Keratinocyte (primary cell): Measurements from ENCODE around the gene SERPINA1. TPM values are rescaled to one million over a fixed set of nuclear protein-coding genes. Genes with fewer than 3 reads are reported as not detected.

ENCODE experiments used
- DNase-seq: peaks from one replicate; pipeline ENCODE4 v3.0.0-alpha.2; 2011; ENCODE audit warnings: low read depth, missing footprints, low spot score
- FAIRE-seq: peaks from 2 replicates; lab custom pipeline; 2011; peaks lifted over from hg19 to GRCh38; lab: Jason Lieb, UNC
- H2AFZ ChIP-seq: 2 replicates; pipeline ENCODE4 v1.6.0; 2012; ENCODE audit warnings: low read length, control low read depth, inconsistent platforms; ENCODE audit not compliant: control insufficient read depth
- H3K27ac ChIP-seq: 2 replicates; pipeline ENCODE4 v1.5.1; 2011; ENCODE audit warnings: low read length; ENCODE audit not compliant: control insufficient read depth, insufficient read depth
- H3K27me3 ChIP-seq: 3 replicates; pipeline ENCODE4 v1.6.0; 2011; ENCODE audit warnings: low read length; ENCODE audit not compliant: control insufficient read depth, insufficient read depth; ENCODE audit errors: extremely low read depth
- H3K36me3 ChIP-seq, 2 experiments: 2 replicates in 1 of 2; 3 replicates in 1 of 2; pipeline ENCODE4 v1.5.1; 2011; ENCODE audit warnings: low read length in 2 of 2, mild to moderate bottlenecking in 1 of 2; ENCODE audit not compliant: control insufficient read depth in 2 of 2, insufficient read depth in 2 of 2; ENCODE audit errors: extremely low read depth in 1 of 2
- H3K4me1 ChIP-seq: 3 replicates; pipeline ENCODE4 v1.5.1; 2011; ENCODE audit warnings: low read length; ENCODE audit not compliant: control insufficient read depth, insufficient read depth; ENCODE audit errors: extremely low read depth
- H3K4me2 ChIP-seq: 3 replicates; pipeline ENCODE4 v1.6.0; 2011; ENCODE audit warnings: low read depth, low read length; ENCODE audit not compliant: control insufficient read depth, insufficient read depth; ENCODE audit errors: extremely low read depth
- H3K4me3 ChIP-seq, 3 experiments: fragments of 200-600 bp in 1 of 3; sonication (generic) in 1 of 3; 2 replicates in 2 of 3; 3 replicates in 1 of 3; pipeline ENCODE4 v1.5.1; 2011 to 2016; ENCODE audit warnings: low read length in 3 of 3, mild to moderate bottlenecking in 3 of 3, control low read depth in 2 of 3, inconsistent platforms in 1 of 3, low read depth in 1 of 3, mixed read lengths in 1 of 3, mixed run types in 1 of 3, moderate library complexity in 1 of 3; ENCODE audit not compliant: control insufficient read depth in 2 of 3, insufficient read depth in 2 of 3; ENCODE audit errors: extremely low read depth in 1 of 3
- H3K79me2 ChIP-seq: 2 replicates; pipeline ENCODE4 v1.6.0; 2012; ENCODE audit warnings: low read length; ENCODE audit not compliant: control insufficient read depth, insufficient read depth
- H3K9ac ChIP-seq: 3 replicates; pipeline ENCODE4 v1.6.0; 2011; ENCODE audit warnings: low read length; ENCODE audit not compliant: control insufficient read depth, insufficient read depth; ENCODE audit errors: extremely low read depth
- H3K9me1 ChIP-seq: 3 replicates; pipeline ENCODE4 v1.6.0; 2011; ENCODE audit warnings: low read length; ENCODE audit not compliant: control insufficient read depth, insufficient read depth; ENCODE audit errors: extremely low read depth
- H3K9me3 ChIP-seq: 2 replicates; pipeline ENCODE4 v1.5.1; 2012; ENCODE audit warnings: low read depth, low read length; ENCODE audit not compliant: control insufficient read depth
- H4K20me1 ChIP-seq: 3 replicates; pipeline ENCODE4 v1.6.0; 2011; ENCODE audit warnings: low read length; ENCODE audit not compliant: control insufficient read depth, insufficient read depth; ENCODE audit errors: extremely low read depth
- EZH2 ChIP-seq: IDR thresholded peaks from one replicate; pipeline ENCODE4 v1.6.1; 2012; ENCODE audit warnings: inconsistent platforms, mild to moderate bottlenecking, low read length, moderate library complexity
- dilution Hi-C: fragments of 300-500 bp; cut with MboI; formaldehyde crosslinking; loops from one replicate; pipeline ENCODE4 v1.7.0; 2020; ENCODE audit warnings: low sequenced_read_pairs; ENCODE audit not compliant: extremely low pct_ligation_motif_present
- polyA plus RNA-seq, 5 experiments: library from polyadenylated mRNA; depleted of rRNA in 3 of 5; stranded (reverse) in 3 of 5; stranded (forward) in 1 of 5; unstranded in 1 of 5; fragments of >200 nt; gene quantifications; 1 replicate in 1 of 5; 2 replicates in 3 of 5; 3 replicates in 1 of 5; pipeline versions ENCODE4 v1.2.1 to v1.2.3, GENCODE V29; 2011 to 2012; ENCODE audit warnings: missing spikeins in 2 of 5, low read depth in 1 of 5, low replicate concordance in 1 of 5
- TF ChIP-seq, protein P1 (sequence below), 3 experiments: IDR thresholded peaks in 1 of 3; conservative IDR thresholded peaks in 1 of 3; optimal IDR thresholded peaks in 1 of 3; 2 replicates in 2 of 3; 3 replicates in 1 of 3; pipeline versions ENCODE3 to v1.5.1; 2011; ENCODE audit warnings: low read length in 3 of 3, mild to moderate bottlenecking in 3 of 3, moderate library complexity in 2 of 3, control low read depth in 1 of 3, inconsistent platforms in 1 of 3; ENCODE audit not compliant: insufficient read depth in 2 of 3; ENCODE audit errors: extremely low read depth in 1 of 3

SERPINA1 gene
- polyA plus RNA-seq, 1 donor (not counting 4 experiments of a cell fraction or from before 2014, with no cell fraction given) = 0.71 TPM

DNA sequence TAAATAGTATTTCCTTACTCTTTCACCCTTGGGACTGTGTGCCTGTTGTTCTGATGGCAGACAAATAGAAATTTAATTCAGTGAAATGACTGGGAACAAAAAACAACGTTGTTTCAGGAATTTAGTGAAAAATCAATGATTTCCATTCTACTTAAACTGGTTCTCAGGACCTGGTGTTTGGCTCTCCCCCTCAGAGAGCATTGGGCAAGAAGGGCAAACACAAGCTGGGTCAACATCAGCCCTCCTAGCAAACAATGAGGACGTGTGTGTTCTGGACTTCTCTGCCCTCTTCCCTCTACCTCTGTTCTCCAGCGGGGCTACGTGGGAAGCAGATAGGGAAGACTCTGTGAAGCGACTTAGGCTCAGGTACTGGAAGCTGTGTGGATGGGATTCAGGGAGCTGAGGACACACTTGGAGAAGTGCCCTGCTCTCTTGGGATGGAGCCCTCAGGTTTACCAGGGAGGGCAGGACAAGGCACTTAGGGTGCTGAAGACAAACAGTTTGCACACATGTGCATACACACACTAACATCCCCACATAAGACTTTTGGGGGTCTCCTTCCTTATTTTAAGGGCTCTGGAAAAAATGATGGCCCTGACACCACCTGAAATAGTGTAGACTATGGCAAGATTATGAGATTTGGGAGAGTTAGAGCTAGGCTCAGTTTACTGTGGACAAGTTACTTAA lies 7.6 kb upstream of the SERPINA1 start:
- no peak overlapping the region for H3K9ac ChIP-seq
- H3K4me2 ChIP-seq = no peak overlapping the region
- no peaks in the 10 kb centered on the region for H4K20me1 ChIP-seq
- no peak overlapping the region for H2AFZ ChIP-seq
- no peaks in the 10 kb centered on the region for H3K79me2 ChIP-seq
- no peaks in the 10 kb centered on the region for H3K9me1 ChIP-seq
- no peak overlapping the region for H3K4me3 ChIP-seq
- FAIRE-seq (no peak), DNase-seq (no peak)
- dilution Hi-C loops = no loop called here
- H3K27me3 ChIP-seq = no peaks in the 10 kb centered on the region
- no peaks in the 10 kb centered on the region for H3K9me3 ChIP-seq
- H3K27ac ChIP-seq = no peak overlapping the region
- peaks cover 10% of the 10 kb centered on the region for H3K4me1 ChIP-seq
- H3K36me3 ChIP-seq = no peaks in the 10 kb centered on the region
- TF ChIP-seq, protein P1, sequence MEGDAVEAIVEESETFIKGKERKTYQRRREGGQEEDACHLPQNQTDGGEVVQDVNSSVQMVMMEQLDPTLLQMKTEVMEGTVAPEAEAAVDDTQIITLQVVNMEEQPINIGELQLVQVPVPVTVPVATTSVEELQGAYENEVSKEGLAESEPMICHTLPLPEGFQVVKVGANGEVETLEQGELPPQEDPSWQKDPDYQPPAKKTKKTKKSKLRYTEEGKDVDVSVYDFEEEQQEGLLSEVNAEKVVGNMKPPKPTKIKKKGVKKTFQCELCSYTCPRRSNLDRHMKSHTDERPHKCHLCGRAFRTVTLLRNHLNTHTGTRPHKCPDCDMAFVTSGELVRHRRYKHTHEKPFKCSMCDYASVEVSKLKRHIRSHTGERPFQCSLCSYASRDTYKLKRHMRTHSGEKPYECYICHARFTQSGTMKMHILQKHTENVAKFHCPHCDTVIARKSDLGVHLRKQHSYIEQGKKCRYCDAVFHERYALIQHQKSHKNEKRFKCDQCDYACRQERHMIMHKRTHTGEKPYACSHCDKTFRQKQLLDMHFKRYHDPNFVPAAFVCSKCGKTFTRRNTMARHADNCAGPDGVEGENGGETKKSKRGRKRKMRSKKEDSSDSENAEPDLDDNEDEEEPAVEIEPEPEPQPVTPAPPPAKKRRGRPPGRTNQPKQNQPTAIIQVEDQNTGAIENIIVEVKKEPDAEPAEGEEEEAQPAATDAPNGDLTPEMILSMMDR (optimal IDR thresholded peaks at IDR 0.05 in 1 of 3, IDR thresholded peaks at IDR 0.05 in 1 of 3, conservative IDR thresholded peaks at IDR 0.05 in 1 of 3; ENCODE audit: extremely low read depth in 1 of 3, insufficient read depth in 2 of 3, low read length in 3 of 3) = no peak
- no peak for TF ChIP-seq EZH2

DNA sequence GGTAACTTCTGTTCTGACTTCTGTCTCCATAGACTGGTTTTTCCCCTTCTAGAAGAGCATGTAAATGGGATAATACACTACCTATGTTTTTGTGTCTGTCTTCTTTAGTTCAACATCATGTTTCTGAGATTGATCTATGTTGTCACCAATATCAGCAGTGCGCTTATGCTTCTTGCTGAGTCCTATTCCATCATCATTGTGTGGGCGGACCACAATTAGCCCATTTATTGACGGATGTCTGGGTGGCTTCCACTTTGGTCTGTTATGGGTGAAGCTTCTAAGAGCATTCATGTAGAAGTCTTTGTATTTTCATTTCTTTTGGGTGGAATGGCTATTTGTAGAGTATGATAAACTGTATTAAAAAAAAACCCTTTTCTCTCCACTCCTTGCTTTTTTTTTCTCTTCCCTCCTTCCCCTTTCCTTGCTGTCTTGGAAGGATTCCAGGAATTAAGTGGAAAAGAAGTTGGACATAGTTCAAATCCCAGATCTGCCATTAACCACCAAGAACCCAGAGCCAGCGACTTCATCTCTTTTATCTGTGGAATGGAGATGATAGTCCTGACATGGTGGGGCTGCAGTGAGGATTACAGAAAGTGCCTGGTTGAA lies 7.0 kb upstream of the SERPINA1 start:
- Histone ChIP-seq H3K36me3 (no peaks in the 10 kb centered on the region), H2AFZ (no peak overlapping the region), H3K9ac (no peak overlapping the region), H3K79me2 (no peaks in the 10 kb centered on the region), H4K20me1 (no peaks in the 10 kb centered on the region), H3K4me1 (peaks cover 9% of the 10 kb centered on the region), H3K4me2 (no peak overlapping the region), H3K4me3 (no peak overlapping the region), H3K27me3 (no peaks in the 10 kb centered on the region), H3K9me3 (no peaks in the 10 kb centered on the region), H3K9me1 (no peaks in the 10 kb centered on the region), H3K27ac (no peak overlapping the region)
- DNase-seq (no peak), FAIRE-seq (no peak)
- dilution Hi-C loops = no loop called here
- no peak for TF ChIP-seq EZH2
- TF ChIP-seq, protein P1 (optimal IDR thresholded peaks at IDR 0.05 in 1 of 3, IDR thresholded peaks at IDR 0.05 in 1 of 3, conservative IDR thresholded peaks at IDR 0.05 in 1 of 3; ENCODE audit: extremely low read depth in 1 of 3, insufficient read depth in 2 of 3, low read length in 3 of 3) = no peak
